MG63 (cell line): ENCODE data around the gene SLC12A7. TPM values are rescaled to one million over a fixed set of nuclear protein-coding genes. Genes with fewer than 3 reads are reported as not detected.
"Not testable (repeated sequence)": the region's sequence is repeated elsewhere in the genome, so short reads cannot be mapped to it uniquely, and the experiment has no call there.

Source experiments
- DNase-seq: peaks from one replicate; pipeline ENCODE4 v3.0.0-alpha.2; 2020
- H3K27me3 ChIP-seq: fragments of 250-450 bp; sonication (Bioruptor Pico); 2 replicates; pipeline ENCODE4 v1.5.1; 2020; ENCODE audit warnings: mild to moderate bottlenecking, moderate library complexity
- H3K36me3 ChIP-seq: fragments of 250-450 bp; sonication (Bioruptor Pico); 2 replicates; pipeline ENCODE4 v1.5.1; 2020; ENCODE audit warnings: mild to moderate bottlenecking, moderate library complexity
- H3K4me3 ChIP-seq: fragments of 250-450 bp; sonication (Bioruptor Pico); 2 replicates; pipeline ENCODE4 v1.5.1; 2020; ENCODE audit warnings: mild to moderate bottlenecking, moderate library complexity
- H3K9me3 ChIP-seq: fragments of 250-450 bp; sonication (Bioruptor Pico); 2 replicates; pipeline ENCODE4 v1.5.1; 2020; ENCODE audit warnings: mild to moderate bottlenecking, moderate library complexity
- total RNA-seq: library from RNA; depleted of rRNA; stranded (reverse); fragments of >200 nt; shearing (Covaris generic); gene quantifications from 2 replicates; pipeline ENCODE4 v1.2.3, GENCODE V29; 2014; ENCODE audit warnings: low replicate concordance

SLC12A7 gene
- total RNA-seq, 1 experiment from 2014 or later, result 39.7 TPM

GRCh38 chr5:1133108-1133507, 21.2 kb upstream of the SLC12A7 start:
- Histone ChIP-seq H3K4me3 (no peak overlapping the region), H3K36me3 (no peaks in the 10 kb centered on the region), H3K9me3 (no peaks in the 10 kb centered on the region), H3K27me3 (no peaks in the 10 kb centered on the region; the same call in 1 of the 2 replicates)
- DNase-seq, result no peak

- Histone ChIP-seq H3K36me3 (no peaks in the 10 kb centered on the region), H3K4me3 (no peak overlapping the region), H3K27me3 (peaks cover 3% of the 10 kb centered on the region), H3K9me3 (no peaks in the 10 kb centered on the region)
- no peak for DNase-seq
These were observed 20.7 kb upstream of the SLC12A7 start for GRCh38 chr5:1132570-1132969.

GRCh38 chr5:1131726-1132125, 19.9 kb upstream of the SLC12A7 start:
- Histone ChIP-seq H3K36me3 (no peaks in the 10 kb centered on the region), H3K4me3 (no peak overlapping the region), H3K27me3 (peaks cover 4% of the 10 kb centered on the region), H3K9me3 (no peaks in the 10 kb centered on the region)
- no peak for DNase-seq

- Histone ChIP-seq H3K36me3 (no peaks in the 10 kb centered on the region), H3K27me3 (peaks cover 4% of the 10 kb centered on the region), H3K4me3 (no peak overlapping the region), H3K9me3 (no peaks in the 10 kb centered on the region)
- DNase-seq, result no peak
These were observed 19.3 kb upstream of the SLC12A7 start for GRCh38 chr5:1131191-1131621.

GRCh38 chr5:1130218-1130946, 18.5 kb upstream of the SLC12A7 start:
- Histone ChIP-seq H3K27me3 (peaks cover 4% of the 10 kb centered on the region), H3K36me3 (no peaks in the 10 kb centered on the region), H3K4me3 (no peak overlapping the region), H3K9me3 (no peaks in the 10 kb centered on the region)
- DNase-seq, result no peak

GRCh38 chr5:1129711-1130055, 17.8 kb upstream of the SLC12A7 start:
- H3K27me3 ChIP-seq, result peaks cover 4% of the 10 kb centered on the region
- H3K4me3 ChIP-seq, result no peak overlapping the region
- no peaks in the 10 kb centered on the region for H3K36me3 ChIP-seq
- no peak for DNase-seq
- H3K9me3 ChIP-seq, result no peaks in the 10 kb centered on the region

GRCh38 chr5:1128977-1129710, 17.3 kb upstream of the SLC12A7 start:
- Histone ChIP-seq H3K4me3 (no peak overlapping the region), H3K36me3 (no peaks in the 10 kb centered on the region), H3K27me3 (peaks cover 4% of the 10 kb centered on the region), H3K9me3 (no peaks in the 10 kb centered on the region)
- DNase-seq, result no peak

- Histone ChIP-seq H3K36me3 (no peaks in the 10 kb centered on the region), H3K9me3 (no peaks in the 10 kb centered on the region), H3K4me3 (no peak overlapping the region), H3K27me3 (peaks cover 4% of the 10 kb centered on the region)
- no peak for DNase-seq
These were observed 16.3 kb upstream of the SLC12A7 start for GRCh38 chr5:1127959-1128785.

- DNase-seq, result not testable (repeated sequence)
These were observed 13.8 kb upstream of the SLC12A7 start for GRCh38 chr5:1125695-1126094.

GRCh38 chr5:1125030-1125357, 13.1 kb upstream of the SLC12A7 start:
- Histone ChIP-seq H3K27me3 (peaks cover 4% of the 10 kb centered on the region), H3K9me3 (no peaks in the 10 kb centered on the region), H3K4me3 (no peak overlapping the region), H3K36me3 (no peaks in the 10 kb centered on the region)
- DNase-seq, result no peak

More at GRCh38 chr5:1125695-1126094, 13.8 kb upstream of the SLC12A7 start:
- not testable (repeated sequence) for H3K36me3 ChIP-seq, H3K4me3 ChIP-seq, H3K9me3 ChIP-seq, H3K27me3 ChIP-seq

GRCh38 chr5:1124205-1125029, 12.6 kb upstream of the SLC12A7 start:
- Histone ChIP-seq H3K9me3 (no peaks in the 10 kb centered on the region), H3K27me3 (peaks cover 4% of the 10 kb centered on the region), H3K36me3 (no peaks in the 10 kb centered on the region), H3K4me3 (no peak overlapping the region)
- DNase-seq, result no peak

GRCh38 chr5:1123418-1124147, 11.7 kb upstream of the SLC12A7 start:
- H3K4me3 ChIP-seq, result no peak overlapping the region
- no peaks in the 10 kb centered on the region for H3K36me3 ChIP-seq
- peaks cover 4% of the 10 kb centered on the region for H3K27me3 ChIP-seq
- DNase-seq, result no peak
- H3K9me3 ChIP-seq, result no peaks in the 10 kb centered on the region

GRCh38 chr5:1122511-1123294, 10.8 kb upstream of the SLC12A7 start:
- Histone ChIP-seq H3K9me3 (no peaks in the 10 kb centered on the region), H3K27me3 (peaks cover 3% of the 10 kb centered on the region), H3K4me3 (no peak overlapping the region), H3K36me3 (no peaks in the 10 kb centered on the region)
- DNase-seq, result no peak

GRCh38 chr5:1121891-1122290, 10.0 kb upstream of the SLC12A7 start:
- H3K27me3 ChIP-seq, result no peaks in the 10 kb centered on the region; the same call in none of the 2 replicates
- no peaks in the 10 kb centered on the region for H3K9me3 ChIP-seq
- no peak overlapping the region for H3K4me3 ChIP-seq
- DNase-seq, result no peak
- no peaks in the 10 kb centered on the region for H3K36me3 ChIP-seq

GRCh38 chr5:1121044-1121443, 9.2 kb upstream of the SLC12A7 start:
- H3K9me3 ChIP-seq, result no peaks in the 10 kb centered on the region
- H3K4me3 ChIP-seq, result no peak overlapping the region
- no peaks in the 10 kb centered on the region; the same call in none of the 2 replicates for H3K27me3 ChIP-seq
- DNase-seq, result no peak
- H3K36me3 ChIP-seq, result no peaks in the 10 kb centered on the region
